ENCODE results near the gene EIF2S2. TPM values are rescaled to one million over a fixed set of nuclear protein-coding genes. Genes with fewer than 3 reads are reported as not detected.

EIF2S2 gene
- total and polyA plus RNA-seq, 2 experiments from 2014 or later = 124 to 194 TPM

GRCh38 chr20:34076952-34077351, 35.1 kb downstream of the EIF2S2 start:
- H3K9me3 Mint-ChIP-seq = no peaks in the 10 kb centered on the region; the same call in 2 of the 3 replicates
- no peaks in the 10 kb centered on the region; the same call in 2 of the 3 replicates for H3K4me1 Mint-ChIP-seq
- H3K4me3 ChIP-seq = no peak overlapping the region
- peaks cover 18% of the 10 kb centered on the region for H4K20me1 ChIP-seq (replicated peaks; ENCODE audit: insufficient read depth)
- no peaks in the 10 kb centered on the region for H3K4me1 ChIP-seq (ENCODE audit: insufficient read depth)
- no peak overlapping the region for H3K27ac ChIP-seq (ENCODE audit: low read depth)
- H3K36me3 ChIP-seq (ENCODE audit: insufficient read depth) = peaks cover 8% of the 10 kb centered on the region; the same call in 1 of the 2 replicates
- peaks cover 30% of the 10 kb centered on the region for H3K36me3 Mint-ChIP-seq (ENCODE audit: low read depth)
- no peak for DNase-seq (ENCODE audit: low spot score)
- peaks cover 4% of the 10 kb centered on the region for H3K27me3 Mint-ChIP-seq (ENCODE audit: insufficient read depth, low read depth, poor library complexity)
- H3K27me3 ChIP-seq (ENCODE audit: insufficient read depth) = no peaks in the 10 kb centered on the region
- no peak overlapping the region for H2AFZ ChIP-seq
- H3F3A ChIP-seq (replicated peaks; ENCODE audit: low read depth) = no peaks in the 10 kb centered on the region
- TF ChIP-seq ZNF462 (CRISPR knock-in tag; IDR thresholded peaks at IDR 0.05) (no peak), STAT1 (IDR thresholded peaks at IDR 0.05; ENCODE audit: unreplicated experiment) (no peak), CREB1 (CRISPR knock-in tag; IDR thresholded peaks at IDR 0.05; ENCODE audit: low read depth) (no peak), ZNF331 (CRISPR knock-in tag; IDR thresholded peaks at IDR 0.05; ENCODE audit: low read depth) (no peak), ZNF114 (CRISPR knock-in tag; IDR thresholded peaks at IDR 0.05) (no peak), JUNB (IDR thresholded peaks at IDR 0.05; ENCODE audit: unreplicated experiment) (no peak), NANOG (IDR thresholded peaks at IDR 0.05; ENCODE audit: borderline replicate concordance) (no peak), EZH2 (IDR thresholded peaks at IDR 0.05; ENCODE audit: low read depth, unreplicated experiment) (no peak), EZH2phosphoT487 (IDR thresholded peaks at IDR 0.05; ENCODE audit: unreplicated experiment) (no peak), POLR2AphosphoS5 (IDR thresholded peaks at IDR 0.05; ENCODE audit: low read depth) (no peak)
- TF ChIP-seq, protein P1, sequence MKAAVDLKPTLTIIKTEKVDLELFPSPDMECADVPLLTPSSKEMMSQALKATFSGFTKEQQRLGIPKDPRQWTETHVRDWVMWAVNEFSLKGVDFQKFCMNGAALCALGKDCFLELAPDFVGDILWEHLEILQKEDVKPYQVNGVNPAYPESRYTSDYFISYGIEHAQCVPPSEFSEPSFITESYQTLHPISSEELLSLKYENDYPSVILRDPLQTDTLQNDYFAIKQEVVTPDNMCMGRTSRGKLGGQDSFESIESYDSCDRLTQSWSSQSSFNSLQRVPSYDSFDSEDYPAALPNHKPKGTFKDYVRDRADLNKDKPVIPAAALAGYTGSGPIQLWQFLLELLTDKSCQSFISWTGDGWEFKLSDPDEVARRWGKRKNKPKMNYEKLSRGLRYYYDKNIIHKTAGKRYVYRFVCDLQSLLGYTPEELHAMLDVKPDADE (IDR thresholded peaks at IDR 0.05) = no peak
- TF ChIP-seq, protein P2, sequence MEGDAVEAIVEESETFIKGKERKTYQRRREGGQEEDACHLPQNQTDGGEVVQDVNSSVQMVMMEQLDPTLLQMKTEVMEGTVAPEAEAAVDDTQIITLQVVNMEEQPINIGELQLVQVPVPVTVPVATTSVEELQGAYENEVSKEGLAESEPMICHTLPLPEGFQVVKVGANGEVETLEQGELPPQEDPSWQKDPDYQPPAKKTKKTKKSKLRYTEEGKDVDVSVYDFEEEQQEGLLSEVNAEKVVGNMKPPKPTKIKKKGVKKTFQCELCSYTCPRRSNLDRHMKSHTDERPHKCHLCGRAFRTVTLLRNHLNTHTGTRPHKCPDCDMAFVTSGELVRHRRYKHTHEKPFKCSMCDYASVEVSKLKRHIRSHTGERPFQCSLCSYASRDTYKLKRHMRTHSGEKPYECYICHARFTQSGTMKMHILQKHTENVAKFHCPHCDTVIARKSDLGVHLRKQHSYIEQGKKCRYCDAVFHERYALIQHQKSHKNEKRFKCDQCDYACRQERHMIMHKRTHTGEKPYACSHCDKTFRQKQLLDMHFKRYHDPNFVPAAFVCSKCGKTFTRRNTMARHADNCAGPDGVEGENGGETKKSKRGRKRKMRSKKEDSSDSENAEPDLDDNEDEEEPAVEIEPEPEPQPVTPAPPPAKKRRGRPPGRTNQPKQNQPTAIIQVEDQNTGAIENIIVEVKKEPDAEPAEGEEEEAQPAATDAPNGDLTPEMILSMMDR (conservative IDR thresholded peaks at IDR 0.05; ENCODE audit: low read depth in 2 of 2) = no peak
- TF ChIP-seq, protein P3, sequence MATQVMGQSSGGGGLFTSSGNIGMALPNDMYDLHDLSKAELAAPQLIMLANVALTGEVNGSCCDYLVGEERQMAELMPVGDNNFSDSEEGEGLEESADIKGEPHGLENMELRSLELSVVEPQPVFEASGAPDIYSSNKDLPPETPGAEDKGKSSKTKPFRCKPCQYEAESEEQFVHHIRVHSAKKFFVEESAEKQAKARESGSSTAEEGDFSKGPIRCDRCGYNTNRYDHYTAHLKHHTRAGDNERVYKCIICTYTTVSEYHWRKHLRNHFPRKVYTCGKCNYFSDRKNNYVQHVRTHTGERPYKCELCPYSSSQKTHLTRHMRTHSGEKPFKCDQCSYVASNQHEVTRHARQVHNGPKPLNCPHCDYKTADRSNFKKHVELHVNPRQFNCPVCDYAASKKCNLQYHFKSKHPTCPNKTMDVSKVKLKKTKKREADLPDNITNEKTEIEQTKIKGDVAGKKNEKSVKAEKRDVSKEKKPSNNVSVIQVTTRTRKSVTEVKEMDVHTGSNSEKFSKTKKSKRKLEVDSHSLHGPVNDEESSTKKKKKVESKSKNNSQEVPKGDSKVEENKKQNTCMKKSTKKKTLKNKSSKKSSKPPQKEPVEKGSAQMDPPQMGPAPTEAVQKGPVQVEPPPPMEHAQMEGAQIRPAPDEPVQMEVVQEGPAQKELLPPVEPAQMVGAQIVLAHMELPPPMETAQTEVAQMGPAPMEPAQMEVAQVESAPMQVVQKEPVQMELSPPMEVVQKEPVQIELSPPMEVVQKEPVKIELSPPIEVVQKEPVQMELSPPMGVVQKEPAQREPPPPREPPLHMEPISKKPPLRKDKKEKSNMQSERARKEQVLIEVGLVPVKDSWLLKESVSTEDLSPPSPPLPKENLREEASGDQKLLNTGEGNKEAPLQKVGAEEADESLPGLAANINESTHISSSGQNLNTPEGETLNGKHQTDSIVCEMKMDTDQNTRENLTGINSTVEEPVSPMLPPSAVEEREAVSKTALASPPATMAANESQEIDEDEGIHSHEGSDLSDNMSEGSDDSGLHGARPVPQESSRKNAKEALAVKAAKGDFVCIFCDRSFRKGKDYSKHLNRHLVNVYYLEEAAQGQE (IDR thresholded peaks at IDR 0.05; ENCODE audit: unreplicated experiment) = no peak
- H3K79me2 ChIP-seq (replicated peaks; ENCODE audit: insufficient read depth) = peaks cover 13% of the 10 kb centered on the region
- no peak overlapping the region for H3K4me2 ChIP-seq
- H3K4me3 Mint-ChIP-seq = no peak overlapping the region
- H3K9me2 ChIP-seq (ENCODE audit: insufficient read depth) = no peaks in the 10 kb centered on the region
- ATAC-seq = no peak
- no peak overlapping the region for H3K27ac Mint-ChIP-seq
